ENCODE data around the gene PRDM10.
"Not testable (repeated sequence)": the region's sequence is repeated elsewhere in the genome, so short reads cannot be mapped to it uniquely, and the experiment has no call there.

Gene PRDM10

DNA sequence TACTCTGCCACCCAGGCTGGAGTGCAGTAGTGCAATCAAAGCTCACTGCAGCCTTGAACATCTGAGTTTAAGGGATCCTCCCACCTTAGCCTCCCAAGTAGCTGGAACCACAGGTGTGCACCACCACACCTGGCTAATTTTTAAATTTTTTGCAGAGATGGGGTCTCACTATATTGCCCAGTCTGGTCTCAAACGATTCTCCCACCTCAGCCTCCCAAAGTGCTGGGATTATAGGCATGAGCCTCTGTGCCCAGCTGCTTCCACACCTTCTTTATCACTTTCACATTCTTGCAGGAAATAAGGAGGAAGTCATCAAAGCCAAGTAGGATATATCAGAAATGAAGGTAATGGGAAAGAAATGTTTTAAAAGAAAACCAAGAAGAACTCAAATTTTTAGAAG is 47.9 kb downstream of the PRDM10 start:
- H3K4me2 ChIP-seq (ENCODE audit: low read length); H3K36me3 ChIP-seq (ENCODE audit: control insufficient read depth, insufficient read depth, low read length); H4K5ac ChIP-seq (ENCODE audit: low read length); H3K4ac ChIP-seq (ENCODE audit: low read depth, low read length); H3K79me2 ChIP-seq (ENCODE audit: control insufficient read depth, insufficient read depth, low read length); DNase-seq; H4K8ac ChIP-seq (ENCODE audit: low read depth, low read length); H3K27me3 ChIP-seq (ENCODE audit: insufficient read depth, low read length, poor library complexity); H2BK15ac ChIP-seq (replicated peaks; ENCODE audit: low read depth); H2BK120ac ChIP-seq (ENCODE audit: low read depth, low read length); H3K18ac ChIP-seq (ENCODE audit: low read length); H3K56ac ChIP-seq (ENCODE audit: low read length); H2AK5ac ChIP-seq (ENCODE audit: low read length); H3K79me1 ChIP-seq (ENCODE audit: low read length); H3K4me3 ChIP-seq (ENCODE audit: low read length); H3K23ac ChIP-seq (ENCODE audit: low read length); H3K9ac ChIP-seq (ENCODE audit: low read length); H2BK5ac ChIP-seq (ENCODE audit: low read length); H3K4me1 ChIP-seq (ENCODE audit: control insufficient read depth, low read depth, low read length); H3K27ac ChIP-seq (ENCODE audit: low read depth, low read length): not testable (repeated sequence)
- WGBS (ENCODE audit: extremely low coverage, insufficient coverage, low lambda C conversion rate) = no CpG with 5 or more reads among the region's 1 CpG

- Histone ChIP-seq H3K27ac (ENCODE audit: low read depth, low read length) (no peak overlapping the region), H3K4me3 (ENCODE audit: low read length) (no peak overlapping the region), H3K23ac (ENCODE audit: low read length) (no peak overlapping the region), H2BK15ac (replicated peaks; ENCODE audit: low read depth) (no peak overlapping the region), H3K4me2 (ENCODE audit: low read length) (no peak overlapping the region), H2AK5ac (ENCODE audit: low read length) (no peak overlapping the region), H3K4ac (ENCODE audit: low read depth, low read length) (no peak overlapping the region), H3K79me1 (ENCODE audit: low read length) (no peaks in the 10 kb centered on the region), H3K4me1 (ENCODE audit: control insufficient read depth, low read depth, low read length) (peaks cover 2% of the 10 kb centered on the region), H3K79me2 (ENCODE audit: control insufficient read depth, insufficient read depth, low read length) (no peaks in the 10 kb centered on the region), H3K18ac (ENCODE audit: low read length) (no peak overlapping the region), H3K27me3 (ENCODE audit: insufficient read depth, low read length, poor library complexity) (no peaks in the 10 kb centered on the region), H2BK120ac (ENCODE audit: low read depth, low read length) (no peak overlapping the region), H3K36me3 (ENCODE audit: control insufficient read depth, insufficient read depth, low read length) (no peaks in the 10 kb centered on the region), H4K5ac (ENCODE audit: low read length) (no peak overlapping the region), H3K9ac (ENCODE audit: low read length) (no peak overlapping the region), H4K8ac (ENCODE audit: low read depth, low read length) (no peak overlapping the region), H2BK5ac (ENCODE audit: low read length) (no peak overlapping the region), H3K56ac (ENCODE audit: low read length) (no peak overlapping the region)
- WGBS (ENCODE audit: extremely low coverage, insufficient coverage, low lambda C conversion rate) = no CpG with 5 or more reads among the region's 1 CpG
- DNase-seq = no peak
Measured at GRCh38 chr11:129951866-129952262, 50.8 kb downstream of the PRDM10 start.

- Histone ChIP-seq H3K36me3 (ENCODE audit: control insufficient read depth, insufficient read depth, low read length) (no peaks in the 10 kb centered on the region), H3K4ac (ENCODE audit: low read depth, low read length) (no peak overlapping the region), H3K4me3 (ENCODE audit: low read length) (no peak overlapping the region), H2BK5ac (ENCODE audit: low read length) (no peak overlapping the region), H2BK15ac (replicated peaks; ENCODE audit: low read depth) (no peak overlapping the region), H3K9ac (ENCODE audit: low read length) (no peak overlapping the region), H3K18ac (ENCODE audit: low read length) (no peak overlapping the region), H3K27me3 (ENCODE audit: insufficient read depth, low read length, poor library complexity) (no peaks in the 10 kb centered on the region), H3K4me1 (ENCODE audit: control insufficient read depth, low read depth, low read length) (peaks cover 2% of the 10 kb centered on the region), H2AK5ac (ENCODE audit: low read length) (no peak overlapping the region), H3K79me2 (ENCODE audit: control insufficient read depth, insufficient read depth, low read length) (no peaks in the 10 kb centered on the region), H3K23ac (ENCODE audit: low read length) (no peak overlapping the region), H4K8ac (ENCODE audit: low read depth, low read length) (no peak overlapping the region), H3K79me1 (ENCODE audit: low read length) (no peaks in the 10 kb centered on the region), H3K27ac (ENCODE audit: low read depth, low read length) (no peak overlapping the region), H3K4me2 (ENCODE audit: low read length) (no peak overlapping the region), H3K56ac (ENCODE audit: low read length) (no peak overlapping the region), H2BK120ac (ENCODE audit: low read depth, low read length) (no peak overlapping the region), H4K5ac (ENCODE audit: low read length) (no peak overlapping the region)
- WGBS (ENCODE audit: extremely low coverage, insufficient coverage, low lambda C conversion rate) = no CpG with 5 or more reads among the region's 10 CpGs
- DNase-seq = no peak
Measured at GRCh38 chr11:129951201-129951865, 51.3 kb downstream of the PRDM10 start.

GRCh38 chr11:129950101-129951091 is 52.2 kb downstream of the PRDM10 start:
- H4K8ac ChIP-seq (ENCODE audit: low read depth, low read length) = no peak overlapping the region
- H3K9ac ChIP-seq (ENCODE audit: low read length) = no peak overlapping the region
- H3K4ac ChIP-seq (ENCODE audit: low read depth, low read length) = no peak overlapping the region
- no peak overlapping the region for H3K4me2 ChIP-seq (ENCODE audit: low read length)
- H2BK120ac ChIP-seq (ENCODE audit: low read depth, low read length) = no peak overlapping the region
- no peak overlapping the region for H3K4me3 ChIP-seq (ENCODE audit: low read length)
- no peaks in the 10 kb centered on the region for H3K36me3 ChIP-seq (ENCODE audit: control insufficient read depth, insufficient read depth, low read length)
- H4K5ac ChIP-seq (ENCODE audit: low read length) = no peak overlapping the region
- H3K27me3 ChIP-seq (ENCODE audit: insufficient read depth, low read length, poor library complexity) = no peaks in the 10 kb centered on the region
- no peak overlapping the region for H3K27ac ChIP-seq (ENCODE audit: low read depth, low read length)
- H3K4me1 ChIP-seq (ENCODE audit: control insufficient read depth, low read depth, low read length) = peaks cover 2% of the 10 kb centered on the region
- H3K79me1 ChIP-seq (ENCODE audit: low read length) = no peaks in the 10 kb centered on the region
- no peak overlapping the region for H2AK5ac ChIP-seq (ENCODE audit: low read length)
- H3K18ac ChIP-seq (ENCODE audit: low read length) = no peak overlapping the region
- no peaks in the 10 kb centered on the region for H3K79me2 ChIP-seq (ENCODE audit: control insufficient read depth, insufficient read depth, low read length)
- H2BK5ac ChIP-seq (ENCODE audit: low read length) = no peak overlapping the region
- no peak overlapping the region for H2BK15ac ChIP-seq (replicated peaks; ENCODE audit: low read depth)
- H3K56ac ChIP-seq (ENCODE audit: low read length) = no peak overlapping the region
- no CpG with 5 or more reads among the region's 17 CpGs for WGBS (ENCODE audit: extremely low coverage, insufficient coverage, low lambda C conversion rate)
- H3K23ac ChIP-seq (ENCODE audit: low read length) = no peak overlapping the region
- no peak for DNase-seq

DNA sequence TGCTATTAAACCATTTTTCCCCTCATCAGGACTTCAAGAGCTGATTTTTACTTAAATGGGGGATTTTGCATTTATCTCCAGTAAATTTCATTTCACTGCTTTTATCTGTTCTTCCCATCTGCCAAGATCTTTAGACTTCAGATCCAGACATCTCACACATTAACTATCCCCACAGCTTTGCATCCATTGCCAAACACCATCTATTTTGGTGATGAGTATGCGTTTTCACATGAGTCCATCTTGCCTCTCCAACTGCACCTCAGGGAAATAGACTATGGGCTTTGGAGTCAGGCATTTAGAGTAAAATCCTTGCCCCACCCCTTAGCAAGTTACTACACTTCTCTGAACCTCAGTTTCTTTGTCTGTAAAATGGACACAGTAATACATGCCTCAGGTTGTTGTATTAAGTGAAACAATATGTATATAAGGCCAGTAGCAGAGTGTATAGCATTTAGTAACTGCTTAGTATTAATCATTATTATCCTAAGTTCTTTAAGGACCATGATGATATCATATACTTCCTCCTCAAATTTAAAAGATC is 53.6 kb downstream of the PRDM10 start:
- Histone ChIP-seq H3K27me3 (ENCODE audit: insufficient read depth, low read length, poor library complexity) (no peaks in the 10 kb centered on the region), H3K27ac (ENCODE audit: low read depth, low read length) (no peak overlapping the region), H3K18ac (ENCODE audit: low read length) (no peak overlapping the region), H3K4ac (ENCODE audit: low read depth, low read length) (no peak overlapping the region), H3K56ac (ENCODE audit: low read length) (no peak overlapping the region), H3K9ac (ENCODE audit: low read length) (no peak overlapping the region), H3K36me3 (ENCODE audit: control insufficient read depth, insufficient read depth, low read length) (no peaks in the 10 kb centered on the region), H3K4me3 (ENCODE audit: low read length) (no peak overlapping the region), H3K79me2 (ENCODE audit: control insufficient read depth, insufficient read depth, low read length) (no peaks in the 10 kb centered on the region), H2BK5ac (ENCODE audit: low read length) (no peak overlapping the region), H3K23ac (ENCODE audit: low read length) (no peak overlapping the region), H3K4me2 (ENCODE audit: low read length) (no peak overlapping the region), H4K8ac (ENCODE audit: low read depth, low read length) (no peak overlapping the region), H3K79me1 (ENCODE audit: low read length) (no peaks in the 10 kb centered on the region), H3K4me1 (ENCODE audit: control insufficient read depth, low read depth, low read length) (peaks cover 2% of the 10 kb centered on the region), H4K5ac (ENCODE audit: low read length) (no peak overlapping the region), H2BK15ac (replicated peaks; ENCODE audit: low read depth) (no peak overlapping the region), H2AK5ac (ENCODE audit: low read length) (no peak overlapping the region), H2BK120ac (ENCODE audit: low read depth, low read length) (no peak overlapping the region)
- WGBS (ENCODE audit: extremely low coverage, insufficient coverage, low lambda C conversion rate) = no CpG with 5 or more reads among the region's 1 CpG
- no peak for DNase-seq
